RWPE1 (cell line): ENCODE data around the gene CCDC171.

Source experiments
- CTCF ChIA-PET: fragments of 350-600 bp; sonication (Branson Sonifier 250); formaldehyde crosslinking; extraction: SDS; loops from one replicate; lab custom pipeline; 2021; lab: Yijun Ruan, JAX
- POLR2A ChIA-PET: fragments of 400-600 bp; formaldehyde crosslinking; extraction: SDS; loops from one replicate; lab custom pipeline; 2020; ENCODE audit warnings: antibody characterized with exemption; ENCODE audit not compliant: low non-redundant PET; lab: Yijun Ruan, JAX
- DNase-seq: peaks from one replicate; pipeline ENCODE4 v3.0.0; 2012; ENCODE audit warnings: low spot score
- H3K27ac ChIP-seq: fragments of 450-650 bp; 2 replicates; pipeline ENCODE4 v1.5.1; 2017
- CTCF ChIP-seq: fragments of 450-650 bp; conservative IDR thresholded peaks from 2 replicates; pipeline ENCODE4 v1.5.1; 2017; ENCODE audit warnings: low read depth, mild to moderate bottlenecking

The CCDC171 gene

GRCh38 chr9:15959663-15960062, 406.8 kb downstream of the CCDC171 start:
- CTCF ChIA-PET, result no interaction called here
- TF ChIP-seq CTCF, result no peak
- DNase-seq, result no peak
- H3K27ac ChIP-seq, result no peak overlapping the region
- POLR2A ChIA-PET, result no interaction called here

GRCh38 chr9:15961217-15961616, 408.4 kb downstream of the CCDC171 start:
- DNase-seq, result no peak
- ChIA-PET POLR2A (no interaction called here), CTCF (interaction anchor here (0.8 kb wide), 1 partner anchor 219 kb away, joined by 4 read pairs; no protein-coding TSS in a partner anchor)
- no peak overlapping the region for H3K27ac ChIP-seq
- no peak for TF ChIP-seq CTCF

- no peak for DNase-seq
- no peak overlapping the region for H3K27ac ChIP-seq
- POLR2A ChIA-PET, result no interaction called here
- TF ChIP-seq CTCF, result no peak
- CTCF ChIA-PET, result interaction anchor here (0.7 kb wide), 1 partner anchor 873 kb away, joined by 3 read pairs; no protein-coding TSS in a partner anchor
These were observed 412.5 kb downstream of the CCDC171 start for GRCh38 chr9:15965246-15965745.

GRCh38 chr9:15966471-15966870, 413.6 kb downstream of the CCDC171 start:
- CTCF ChIA-PET, result interaction anchor here (0.7 kb wide), 1 partner anchor 713 kb away, joined by 3 read pairs; no protein-coding TSS in a partner anchor
- H3K27ac ChIP-seq, result no peak overlapping the region
- no peak for DNase-seq
- POLR2A ChIA-PET, result no interaction called here
- TF ChIP-seq CTCF, result no peak

- H3K27ac ChIP-seq, result no peak overlapping the region
- TF ChIP-seq CTCF, result no peak
- ChIA-PET CTCF (no interaction called here), POLR2A (no interaction called here)
- DNase-seq, result no peak
These were observed 414.2 kb downstream of the CCDC171 start for GRCh38 chr9:15967068-15967467.

- no peak for TF ChIP-seq CTCF
- ChIA-PET CTCF (no interaction called here), POLR2A (no interaction called here)
- DNase-seq, result no peak
- no peak overlapping the region for H3K27ac ChIP-seq
These were observed 419.9 kb downstream of the CCDC171 start for GRCh38 chr9:15972760-15973159.
